Breast epithelium (tissue), 3 donors: ENCODE data around the gene LDAH.

ENCODE experiments used
- POLR2A ChIP-seq: fragments of 450-650 bp; IDR thresholded peaks from one replicate; pipeline ENCODE4 v1.6.1; 2016; ENCODE audit warnings: antibody characterized with exemption, mild to moderate bottlenecking, moderate library complexity
- POLR2AphosphoS5 ChIP-seq, 3 donors: sonication (generic); formaldehyde crosslinking; IDR thresholded peaks; one replicate each; pipeline ENCODE4 v1.6.1; 2017; ENCODE audit warnings: antibody characterized with exemption in 3 of 3
- TF ChIP-seq, protein P1 (sequence below), 3 donors: fragments of 450-650 bp; IDR thresholded peaks; one replicate each; pipeline ENCODE4 v1.5.1; 2016 to 2017; ENCODE audit warnings: antibody characterized with exemption in 3 of 3, mild to moderate bottlenecking in 3 of 3, moderate library complexity in 3 of 3

DNA sequence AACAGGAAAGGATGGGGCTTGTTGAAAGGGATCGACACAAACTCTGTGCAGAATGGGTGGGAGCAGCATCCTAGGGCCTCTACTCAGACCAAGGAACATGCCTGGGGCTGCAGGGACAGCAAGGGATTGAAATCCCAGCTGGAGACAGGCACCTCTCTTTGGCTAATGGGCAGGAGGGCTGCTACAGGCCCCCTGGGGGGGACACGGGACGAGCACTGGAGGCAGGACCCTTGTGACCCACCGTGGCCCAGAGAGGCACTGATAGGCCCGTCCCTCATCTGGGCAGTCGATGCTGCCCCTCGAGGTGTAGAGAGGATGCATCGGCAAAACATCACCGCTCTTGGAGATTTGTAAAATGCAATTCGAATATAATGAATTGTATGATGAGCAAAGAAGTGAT, 177.1 kb downstream of the LDAH start:
- TF ChIP-seq, protein P1, sequence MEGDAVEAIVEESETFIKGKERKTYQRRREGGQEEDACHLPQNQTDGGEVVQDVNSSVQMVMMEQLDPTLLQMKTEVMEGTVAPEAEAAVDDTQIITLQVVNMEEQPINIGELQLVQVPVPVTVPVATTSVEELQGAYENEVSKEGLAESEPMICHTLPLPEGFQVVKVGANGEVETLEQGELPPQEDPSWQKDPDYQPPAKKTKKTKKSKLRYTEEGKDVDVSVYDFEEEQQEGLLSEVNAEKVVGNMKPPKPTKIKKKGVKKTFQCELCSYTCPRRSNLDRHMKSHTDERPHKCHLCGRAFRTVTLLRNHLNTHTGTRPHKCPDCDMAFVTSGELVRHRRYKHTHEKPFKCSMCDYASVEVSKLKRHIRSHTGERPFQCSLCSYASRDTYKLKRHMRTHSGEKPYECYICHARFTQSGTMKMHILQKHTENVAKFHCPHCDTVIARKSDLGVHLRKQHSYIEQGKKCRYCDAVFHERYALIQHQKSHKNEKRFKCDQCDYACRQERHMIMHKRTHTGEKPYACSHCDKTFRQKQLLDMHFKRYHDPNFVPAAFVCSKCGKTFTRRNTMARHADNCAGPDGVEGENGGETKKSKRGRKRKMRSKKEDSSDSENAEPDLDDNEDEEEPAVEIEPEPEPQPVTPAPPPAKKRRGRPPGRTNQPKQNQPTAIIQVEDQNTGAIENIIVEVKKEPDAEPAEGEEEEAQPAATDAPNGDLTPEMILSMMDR (IDR thresholded peaks at IDR 0.05) = no peak
- TF ChIP-seq POLR2AphosphoS5 (IDR thresholded peaks at IDR 0.05) = no peak
- no peak for TF ChIP-seq POLR2A
